HepG2 (cell line): ENCODE data around the gene MAN1A1. TPM values are rescaled to one million over a fixed set of nuclear protein-coding genes. Genes with fewer than 3 reads are reported as not detected.
A peak's percentile ranks its signal among the peaks of the same experiment; 100 is the strongest.

Source experiments
- ATAC-seq: fragments of 200-7000 bp; cut with Tn5 transposase; 3 replicates; pipeline ENCODE4 v1.9.1; 2020; ENCODE audit warnings: mild to moderate bottlenecking, moderate library complexity
- BruUV-seq: library from RNA; stranded (reverse); fragments of 400-500 nt; replicated peaks from 2 replicates; lab custom pipeline; 2021; lab: Mats Ljungman, UMichigan
- CTCF ChIA-PET: fragments of 300-600 bp; formaldehyde crosslinking; extraction: SDS; loops from one replicate; lab custom pipeline; 2021; ENCODE audit warnings: low total read pairs, inconsistent platforms, low intra/inter-chr PET ratio; lab: Yijun Ruan, JAX
- POLR2A ChIA-PET: fragments of 350-600 bp; sonication (Branson Sonifier 250); formaldehyde crosslinking; loops from one replicate; lab custom pipeline; 2020; ENCODE audit warnings: antibody characterized with exemption, inconsistent platforms; lab: Yijun Ruan, JAX
- DNase-seq: peaks from one replicate; pipeline ENCODE4 v3.0.0-alpha.2; 2015; ENCODE audit warnings: low spot score
- FAIRE-seq: peaks from 3 replicates; lab custom pipeline; 2011; peaks lifted over from hg19 to GRCh38; lab: Jason Lieb, UNC
- H2AFZ ChIP-seq: one replicate; pipeline ENCODE4 v1.6.1; 2011; ENCODE audit warnings: low read length, inconsistent platforms
- H3K27ac ChIP-seq: fragments of 300-600 bp; 3 replicates; pipeline ENCODE4 v1.8.0; 2011; ENCODE audit warnings: mixed run types, mild to moderate bottlenecking, mixed read lengths, low read length, inconsistent platforms; ENCODE audit not compliant: insufficient read depth; ENCODE audit errors: extremely low read length
- H3K27me3 ChIP-seq, 2 experiments: fragments of 200-600 bp in 1 of 2; 2 replicates in 1 of 2; 3 replicates in 1 of 2; pipeline versions ENCODE4 v1.6.0 to v1.8.0; 2011; ENCODE audit warnings: low read length in 2 of 2, mild to moderate bottlenecking in 2 of 2, moderate library complexity in 2 of 2, inconsistent platforms in 1 of 2; ENCODE audit not compliant: insufficient read depth in 2 of 2, control insufficient read depth in 1 of 2
- H3K36me3 ChIP-seq, 2 experiments: fragments of 200-600 bp in 1 of 2; replicated peaks in 1 of 2; 2 replicates in 1 of 2; 3 replicates in 1 of 2; pipeline versions ENCODE4 v1.5.1 to v1.8.0; 2011; ENCODE audit warnings: low read length in 2 of 2, inconsistent platforms in 1 of 2; ENCODE audit not compliant: insufficient read depth in 2 of 2, control insufficient read depth in 1 of 2
- H3K4me1 ChIP-seq: 2 replicates; pipeline ENCODE4 v1.5.1; 2012; ENCODE audit warnings: low read length, inconsistent platforms; ENCODE audit not compliant: insufficient read depth
- H3K4me2 ChIP-seq: 2 replicates; pipeline ENCODE4 v1.6.0; 2011; ENCODE audit warnings: low read depth, low read length, inconsistent platforms
- H3K4me3 ChIP-seq, 3 experiments: fragments of 200-600 bp in 1 of 3; sonication (generic), shearing (Covaris generic) in 1 of 3; replicated peaks in 1 of 3; 2 replicates each; pipeline ENCODE4 v1.5.1; 2011 to 2016; ENCODE audit warnings: low read length in 3 of 3, inconsistent platforms in 2 of 3, low read depth in 2 of 3, mild to moderate bottlenecking in 2 of 3, control low read depth in 1 of 3, mixed read lengths in 1 of 3; ENCODE audit not compliant: insufficient read depth in 1 of 3
- H3K79me2 ChIP-seq: one replicate; pipeline ENCODE4 v1.6.1; 2011; ENCODE audit warnings: low read length, inconsistent platforms; ENCODE audit not compliant: insufficient read depth
- H3K9ac ChIP-seq: 2 replicates; pipeline ENCODE4 v1.6.0; 2011; ENCODE audit warnings: mild to moderate bottlenecking, low read depth, low read length, inconsistent platforms; ENCODE audit not compliant: insufficient read depth
- H3K9me3 ChIP-seq: 2 replicates; pipeline ENCODE4 v1.5.1; 2012; ENCODE audit warnings: mild to moderate bottlenecking, low read length
- H4K20me1 ChIP-seq: 2 replicates; pipeline ENCODE4 v1.6.0; 2011; ENCODE audit warnings: inconsistent platforms, mild to moderate bottlenecking, low read length, moderate library complexity; ENCODE audit not compliant: insufficient read depth
- MAFF ChIP-seq: IDR thresholded peaks from 2 replicates; pipeline ENCODE4 v1.6.1; 2011; ENCODE audit warnings: low read depth, low read length, improper control_type of control experiment
- MAFK ChIP-seq, 2 experiments: IDR thresholded peaks in 1 of 2; conservative IDR thresholded peaks in 1 of 2; 2 replicates each; pipeline ENCODE4 v1.6.1; 2011; ENCODE audit warnings: improper control_type of control experiment in 2 of 2, low read length in 2 of 2
- TAF1 ChIP-seq: sonication (generic); formaldehyde crosslinking; IDR thresholded peaks from 2 replicates; pipeline ENCODE4 v1.4.0; 2020; ENCODE audit warnings: missing genetic modification reagents
- TEAD2 ChIP-seq: sonication (generic); formaldehyde crosslinking; IDR thresholded peaks from 2 replicates; pipeline ENCODE4 v1.9.0; 2021; ENCODE audit warnings: missing genetic modification reagents
- WGBS: methylation state at CpG from one replicate; pipeline ENCODE4 v1.1.6; 2017; ENCODE audit warnings: low lambda C conversion rate; 5-methylcytosine and 5-hydroxymethylcytosine counted together
- in situ Hi-C: cut with HindIII; loops from 2 replicates; pipeline ENCODE4 v1.10.0; 2017; ENCODE audit warnings: low pct_unique_long_range_greater_than_20kb; ENCODE audit not compliant: extremely low pct_ligation_motif_present
- intact Hi-C: fragments of 100-400 bp; cut with micrococcal nuclease; formaldehyde crosslinking; loops from one replicate; pipeline ENCODE4 v1.10.0; 2022; ENCODE audit not compliant: unreplicated experiment
- polyA plus RNA-seq, 8 experiments: library from polyadenylated mRNA; depleted of rRNA in 3 of 8; stranded (reverse) in 7 of 8; unstranded in 1 of 8; fragments of >200 nt; fragmentation: Illumina TruSeq in 4 of 8; extraction: Trizol in 4 of 8; gene quantifications; 2 replicates each; pipeline versions ENCODE4 v1.2.1 to v1.2.3, GENCODE V29; 2011 to 2016; ENCODE audit warnings: low read depth in 4 of 8, missing spikeins in 1 of 8, mixed read lengths in 1 of 8; ENCODE audit not compliant: insufficient read depth in 1 of 8
- total RNA-seq, 5 experiments: library from RNA; depleted of rRNA; stranded (reverse); fragments of >200 nt; fragmentation: Illumina TruSeq; extraction: Trizol; gene quantifications; 2 replicates each; pipeline ENCODE4 v1.2.3, GENCODE V29; 2016; ENCODE audit warnings: low read depth in 1 of 5
- TF ChIP-seq, protein P1 (sequence below): conservative IDR thresholded peaks from 2 replicates; pipeline ENCODE4 v1.6.1; 2018; ENCODE audit warnings: missing genetic modification reagents
- TF ChIP-seq, protein P2 (sequence below): sonication (generic); formaldehyde crosslinking; IDR thresholded peaks from 2 replicates; pipeline ENCODE4 v1.5.0; 2020; ENCODE audit warnings: mild to moderate bottlenecking, missing genetic modification reagents

Gene MAN1A1
- total and polyA plus RNA-seq, 2 of the 13 experiments (the other 11 are each of a cell fraction or from before 2014, with no cell fraction given), result 156 to 236 TPM

DNA sequence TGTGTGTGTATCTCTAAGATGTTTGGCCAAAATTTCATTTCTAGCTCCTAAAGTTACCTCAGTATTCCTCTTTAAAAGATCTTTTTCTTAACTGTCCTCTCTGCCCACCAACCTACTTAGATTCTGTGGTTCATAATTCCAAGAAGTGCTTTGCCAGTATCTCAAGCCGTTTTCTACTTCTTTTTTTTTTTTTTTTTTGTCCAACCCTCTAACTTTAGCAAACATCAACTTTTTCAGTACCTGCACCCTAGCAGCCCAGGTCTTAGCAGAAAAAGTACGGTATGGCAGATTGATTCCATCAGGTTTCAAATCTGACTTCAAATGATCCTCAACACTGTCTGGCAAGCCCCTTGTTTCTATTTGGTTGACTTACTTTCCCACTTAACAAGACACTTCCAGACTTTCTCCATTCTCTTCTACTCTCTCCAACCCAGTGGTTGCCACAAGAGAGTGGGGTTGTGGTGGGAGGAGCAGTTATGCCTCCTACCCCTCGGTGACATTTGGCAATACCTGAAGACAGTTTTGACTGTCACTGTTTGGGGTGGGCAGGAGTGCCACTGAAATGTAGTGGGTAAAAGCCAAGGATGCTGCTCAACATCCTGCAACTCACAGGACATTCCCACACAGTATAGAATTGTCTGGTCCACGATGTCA lies 10.8 kb upstream of the MAN1A1 start:
- H3K4me3 ChIP-seq, result no peak overlapping the region
- no peak overlapping the region for H3K9ac ChIP-seq
- no peak for FAIRE-seq
- ChIA-PET CTCF (no interaction called here), POLR2A (no interaction called here)
- no TSS peak for BruUV-seq
- no peak overlapping the region for H2AFZ ChIP-seq
- H3K9me3 ChIP-seq, result no peaks in the 10 kb centered on the region
- no peaks in the 10 kb centered on the region for H4K20me1 ChIP-seq
- no peak; the same call in 2 of the 3 replicates for ATAC-seq
- H3K27ac ChIP-seq, result no peak overlapping the region
- TF ChIP-seq TAF1 (CRISPR knock-in tag), result 0 out of 2 replicates have a peak, but pooled peaks have one; percentile 15
- no peak for TF ChIP-seq TEAD2
- TF ChIP-seq, protein P1, sequence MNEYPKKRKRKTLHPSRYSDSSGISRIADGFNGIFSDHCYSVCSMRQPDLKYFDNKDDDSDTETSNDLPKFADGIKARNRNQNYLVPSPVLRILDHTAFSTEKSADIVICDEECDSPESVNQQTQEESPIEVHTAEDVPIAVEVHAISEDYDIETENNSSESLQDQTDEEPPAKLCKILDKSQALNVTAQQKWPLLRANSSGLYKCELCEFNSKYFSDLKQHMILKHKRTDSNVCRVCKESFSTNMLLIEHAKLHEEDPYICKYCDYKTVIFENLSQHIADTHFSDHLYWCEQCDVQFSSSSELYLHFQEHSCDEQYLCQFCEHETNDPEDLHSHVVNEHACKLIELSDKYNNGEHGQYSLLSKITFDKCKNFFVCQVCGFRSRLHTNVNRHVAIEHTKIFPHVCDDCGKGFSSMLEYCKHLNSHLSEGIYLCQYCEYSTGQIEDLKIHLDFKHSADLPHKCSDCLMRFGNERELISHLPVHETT (CRISPR knock-in tag), result no peak
- no peak for DNase-seq
- no peaks in the 10 kb centered on the region for H3K79me2 ChIP-seq
- in situ Hi-C loops (no loop called here), intact Hi-C loops (no loop called here)
- 57% methylated on average over 4 of the region's 4 CpGs for WGBS
- H3K27me3 ChIP-seq, result no peaks in the 10 kb centered on the region
- no peak overlapping the region for H3K4me2 ChIP-seq
- H3K36me3 ChIP-seq, result no peaks in the 10 kb centered on the region
- H3K4me1 ChIP-seq, result peaks cover 7% of the 10 kb centered on the region; the same call in 1 of the 2 replicates

DNA sequence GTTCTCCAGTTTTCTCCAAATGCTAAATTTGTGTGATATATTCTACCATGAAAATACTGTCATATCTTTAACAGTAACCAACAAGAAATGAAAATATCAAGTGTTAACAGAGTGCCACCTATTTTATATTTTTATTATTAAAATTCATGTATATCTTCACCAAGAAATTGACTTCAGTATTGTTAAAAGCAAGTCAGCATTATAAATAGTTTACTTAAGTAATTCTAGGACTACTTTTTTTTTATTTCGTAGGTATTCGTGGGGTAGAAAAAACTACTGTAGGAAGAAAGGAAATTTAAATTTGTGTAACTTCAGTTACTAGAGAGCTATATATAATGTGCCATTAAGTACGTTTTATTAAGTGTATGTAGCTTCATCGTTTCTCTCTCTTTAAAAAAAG lies 6.3 kb upstream of the MAN1A1 start:
- Histone ChIP-seq H2AFZ (no peak overlapping the region), H3K4me1 (peaks cover 21% of the 10 kb centered on the region), H3K9ac (no peak overlapping the region), H3K9me3 (no peaks in the 10 kb centered on the region), H3K27me3 (no peaks in the 10 kb centered on the region), H4K20me1 (no peaks in the 10 kb centered on the region; the same call in 1 of the 2 replicates), H3K27ac (no peak overlapping the region), H3K4me3 (no peak overlapping the region), H3K4me2 (no peak overlapping the region), H3K36me3 (no peaks in the 10 kb centered on the region), H3K79me2 (peaks cover 15% of the 10 kb centered on the region)
- ATAC-seq (no peak), FAIRE-seq (no peak), DNase-seq (no peak)
- intact Hi-C loops, result loop anchor here (10.0 kb wide), 1 partner anchor 1469 kb away; no protein-coding TSS in a partner anchor
- ChIA-PET CTCF (no interaction called here), POLR2A (no interaction called here)
- WGBS, result 96% methylated on average over 4 of the region's 4 CpGs
- peak in 1 of 2 experiments; percentile 34; a peak in 1 of 4 replicates for TF ChIP-seq MAFK (conservative IDR thresholded peaks at IDR 0.05 in 1 of 2, IDR thresholded peaks at IDR 0.05 in 1 of 2; ENCODE audit: low read length in 2 of 2)
- TF ChIP-seq MAFF, result 0 out of 2 replicates have a peak, but pooled peaks have one; percentile 9
- TF ChIP-seq, protein P2, sequence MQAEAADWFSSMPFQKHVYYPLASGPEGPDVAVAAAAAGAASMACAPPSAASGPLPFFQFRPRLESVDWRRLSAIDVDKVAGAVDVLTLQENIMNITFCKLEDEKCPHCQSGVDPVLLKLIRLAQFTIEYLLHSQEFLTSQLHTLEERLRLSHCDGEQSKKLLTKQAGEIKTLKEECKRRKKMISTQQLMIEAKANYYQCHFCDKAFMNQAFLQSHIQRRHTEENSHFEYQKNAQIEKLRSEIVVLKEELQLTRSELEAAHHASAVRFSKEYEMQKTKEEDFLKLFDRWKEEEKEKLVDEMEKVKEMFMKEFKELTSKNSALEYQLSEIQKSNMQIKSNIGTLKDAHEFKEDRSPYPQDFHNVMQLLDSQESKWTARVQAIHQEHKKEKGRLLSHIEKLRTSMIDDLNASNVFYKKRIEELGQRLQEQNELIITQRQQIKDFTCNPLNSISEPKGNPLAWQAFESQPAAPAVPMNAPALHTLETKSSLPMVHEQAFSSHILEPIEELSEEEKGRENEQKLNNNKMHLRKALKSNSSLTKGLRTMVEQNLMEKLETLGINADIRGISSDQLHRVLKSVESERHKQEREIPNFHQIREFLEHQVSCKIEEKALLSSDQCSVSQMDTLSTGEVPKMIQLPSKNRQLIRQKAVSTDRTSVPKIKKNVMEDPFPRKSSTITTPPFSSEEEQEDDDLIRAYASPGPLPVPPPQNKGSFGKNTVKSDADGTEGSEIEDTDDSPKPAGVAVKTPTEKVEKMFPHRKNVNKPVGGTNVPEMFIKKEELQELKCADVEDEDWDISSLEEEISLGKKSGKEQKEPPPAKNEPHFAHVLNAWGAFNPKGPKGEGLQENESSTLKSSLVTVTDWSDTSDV (CRISPR knock-in tag), result no peak
- BruUV-seq, result no TSS peak
- in situ Hi-C loops, result loop anchor here (10.0 kb wide), 1 partner anchor 379 kb away; no protein-coding TSS in a partner anchor
